ENCODE results near the gene TRAF4. TPM values are rescaled to one million over a fixed set of nuclear protein-coding genes. Genes with fewer than 3 reads are reported as not detected.

The TRAF4 gene
- total and polyA plus RNA-seq, 9 of the 15 experiments (the other 6 are each of a cell fraction or from before 2014, with no cell fraction given): 2.4 to 147 (median 72.4) TPM

DNA sequence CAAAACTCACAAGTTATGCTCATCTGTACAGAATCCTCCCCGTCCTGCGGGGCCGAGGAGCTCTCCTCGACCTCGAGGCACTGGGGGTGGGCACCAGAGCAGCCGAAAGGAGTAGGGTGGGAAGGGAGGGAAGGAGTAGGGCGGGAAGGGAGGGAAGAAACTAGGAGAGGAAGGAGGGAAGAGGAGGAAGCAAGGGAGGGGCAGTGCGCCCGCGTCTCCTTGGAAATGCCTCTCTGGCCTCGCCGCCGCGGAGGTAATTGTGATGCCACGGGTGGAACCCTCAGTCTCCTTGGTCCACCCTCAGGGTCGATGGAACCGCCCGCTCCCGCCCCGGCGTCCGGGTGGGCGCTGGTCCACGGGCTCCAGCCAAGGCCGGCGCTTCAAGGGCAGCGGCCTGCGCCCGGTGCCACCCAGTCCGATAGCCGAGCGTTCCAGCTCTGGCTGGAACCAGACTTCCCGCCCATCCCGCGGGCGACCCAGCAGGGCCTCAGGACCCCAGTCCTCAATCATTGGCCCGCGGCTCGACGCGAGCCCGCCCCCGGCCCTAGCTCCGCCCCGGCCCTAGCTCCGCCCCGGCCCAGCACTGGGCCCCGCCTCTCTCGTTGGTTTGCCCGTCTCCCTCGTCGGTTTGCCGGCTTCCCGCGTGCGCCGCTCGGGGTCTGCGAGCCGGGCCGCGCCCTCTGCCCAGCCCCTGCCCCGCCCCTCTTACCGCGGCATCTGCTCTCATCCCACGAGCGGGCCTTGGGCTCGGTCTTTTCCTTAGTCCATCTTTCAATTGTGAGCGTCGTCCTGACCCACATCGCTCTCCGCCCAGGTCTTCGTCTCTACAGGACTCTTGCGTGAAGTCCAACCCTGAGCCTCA, 32.7 kb upstream of the TRAF4 start (continued):
- TF ChIP-seq IRF9 (tag; IDR thresholded peaks at IDR 0.05) (no peak), ZNF76 (CRISPR knock-in tag; IDR thresholded peaks at IDR 0.05; ENCODE audit: borderline replicate concordance) (no peak), FOXA3 (CRISPR knock-in tag; conservative IDR thresholded peaks at IDR 0.05 in 1 of 2, IDR thresholded peaks at IDR 0.05 in 1 of 2) (0 out of 4 replicates have a peak, but pooled peaks of 1 of the 2 experiments have one; percentile 70), TRIM28 (IDR thresholded peaks at IDR 0.05) (no peak), ATF2 (CRISPR knock-in tag; IDR thresholded peaks at IDR 0.05) (no peak), ZC3H11A (IDR thresholded peaks at IDR 0.05; ENCODE audit: low read depth, low read length) (no peak), ZBTB33 (CRISPR knock-in tag; IDR thresholded peaks at IDR 0.05) (peak; percentile 56), NCOR1 (IDR thresholded peaks at IDR 0.05) (no peak), NEUROD1 (IDR thresholded peaks at IDR 0.05; ENCODE audit: borderline replicate concordance, low read depth, low read length, partially characterized antibody) (no peak), ARNT (IDR thresholded peaks at IDR 0.05) (no peak), ZKSCAN3 (CRISPR knock-in tag; IDR thresholded peaks at IDR 0.05) (no peak), KAT7 (CRISPR knock-in tag; IDR thresholded peaks at IDR 0.05; ENCODE audit: borderline replicate concordance) (0 out of 2 replicates have a peak, but pooled peaks have one; percentile 13), PHTF2 (CRISPR knock-in tag; IDR thresholded peaks at IDR 0.05) (no peak), CCAR2 (IDR thresholded peaks at IDR 0.05; ENCODE audit: low read depth, low read length) (no peak), PHF21A (IDR thresholded peaks at IDR 0.05; ENCODE audit: borderline replicate concordance, low read depth) (0 out of 2 replicates have a peak, but pooled peaks have one; percentile 41), KLF6 (CRISPR knock-in tag; IDR thresholded peaks at IDR 0.05; ENCODE audit: borderline replicate concordance) (peak; percentile 61; the same call in 1 of the 2 replicates), KLF1 (tag; IDR thresholded peaks at IDR 0.05) (no peak; the same call in none of the 2 replicates)
- TF ChIP-seq, protein P1, sequence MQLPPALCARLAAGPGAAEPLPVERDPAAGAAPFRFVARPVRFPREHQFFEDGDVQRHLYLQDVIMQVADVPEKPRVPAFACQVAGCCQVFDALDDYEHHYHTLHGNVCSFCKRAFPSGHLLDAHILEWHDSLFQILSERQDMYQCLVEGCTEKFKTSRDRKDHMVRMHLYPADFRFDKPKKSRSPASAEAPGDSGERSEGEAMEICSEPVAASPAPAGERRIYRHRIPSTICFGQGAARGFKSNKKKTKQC (CRISPR knock-in tag; IDR thresholded peaks at IDR 0.05): peak; percentile 86; the same call in 1 of the 2 replicates
- TF ChIP-seq, protein P2, sequence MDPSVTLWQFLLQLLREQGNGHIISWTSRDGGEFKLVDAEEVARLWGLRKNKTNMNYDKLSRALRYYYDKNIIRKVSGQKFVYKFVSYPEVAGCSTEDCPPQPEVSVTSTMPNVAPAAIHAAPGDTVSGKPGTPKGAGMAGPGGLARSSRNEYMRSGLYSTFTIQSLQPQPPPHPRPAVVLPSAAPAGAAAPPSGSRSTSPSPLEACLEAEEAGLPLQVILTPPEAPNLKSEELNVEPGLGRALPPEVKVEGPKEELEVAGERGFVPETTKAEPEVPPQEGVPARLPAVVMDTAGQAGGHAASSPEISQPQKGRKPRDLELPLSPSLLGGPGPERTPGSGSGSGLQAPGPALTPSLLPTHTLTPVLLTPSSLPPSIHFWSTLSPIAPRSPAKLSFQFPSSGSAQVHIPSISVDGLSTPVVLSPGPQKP (CRISPR knock-in tag; IDR thresholded peaks at IDR 0.05): no peak
- TF ChIP-seq, protein P3, sequence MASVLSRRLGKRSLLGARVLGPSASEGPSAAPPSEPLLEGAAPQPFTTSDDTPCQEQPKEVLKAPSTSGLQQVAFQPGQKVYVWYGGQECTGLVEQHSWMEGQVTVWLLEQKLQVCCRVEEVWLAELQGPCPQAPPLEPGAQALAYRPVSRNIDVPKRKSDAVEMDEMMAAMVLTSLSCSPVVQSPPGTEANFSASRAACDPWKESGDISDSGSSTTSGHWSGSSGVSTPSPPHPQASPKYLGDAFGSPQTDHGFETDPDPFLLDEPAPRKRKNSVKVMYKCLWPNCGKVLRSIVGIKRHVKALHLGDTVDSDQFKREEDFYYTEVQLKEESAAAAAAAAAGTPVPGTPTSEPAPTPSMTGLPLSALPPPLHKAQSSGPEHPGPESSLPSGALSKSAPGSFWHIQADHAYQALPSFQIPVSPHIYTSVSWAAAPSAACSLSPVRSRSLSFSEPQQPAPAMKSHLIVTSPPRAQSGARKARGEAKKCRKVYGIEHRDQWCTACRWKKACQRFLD (CRISPR knock-in tag; IDR thresholded peaks at IDR 0.05): peak; percentile 93

Data from K562 (cell line).